Spinal cord (tissue), 10 donors: ENCODE data around the gene LDHB. TPM values are rescaled to one million over a fixed set of nuclear protein-coding genes. Genes with fewer than 3 reads are reported as not detected.
"Not testable (repeated sequence)": the region's sequence is repeated elsewhere in the genome, so short reads cannot be mapped to it uniquely, and the experiment has no call there.

Experiments used
- DNase-seq, 6 donors: peaks; one replicate each; pipeline versions ENCODE4 v3.0.0 to v3.0.0-alpha.2; 2013 to 2015; ENCODE audit warnings: low spot score in 6 of 6, low read depth in 4 of 6
- H3K27ac ChIP-seq: one replicate; pipeline ENCODE4 v1.5.1; 2013; ENCODE audit warnings: low read depth, low read length, control low read depth
- H3K27me3 ChIP-seq: one replicate; pipeline ENCODE4 v1.6.1; 2013; ENCODE audit warnings: low read length; ENCODE audit not compliant: control insufficient read depth, insufficient read depth
- H3K36me3 ChIP-seq: one replicate; pipeline ENCODE4 v1.6.1; 2013; ENCODE audit warnings: low read length; ENCODE audit not compliant: control insufficient read depth, insufficient read depth
- H3K4me1 ChIP-seq: one replicate; pipeline ENCODE4 v1.6.1; 2013; ENCODE audit warnings: low read length; ENCODE audit not compliant: control insufficient read depth, insufficient read depth
- H3K4me3 ChIP-seq: one replicate; pipeline ENCODE4 v1.5.1; 2013; ENCODE audit warnings: low read depth, low read length, control low read depth
- H3K9me3 ChIP-seq: one replicate; pipeline ENCODE4 v1.6.1; 2013; ENCODE audit warnings: low read length; ENCODE audit not compliant: control insufficient read depth, insufficient read depth
- WGBS: methylation state at CpG from one replicate; pipeline ENCODE4 v1.1.5; 2013; ENCODE audit warnings: missing lambda C conversion rate; ENCODE audit not compliant: insufficient coverage; 5-methylcytosine and 5-hydroxymethylcytosine counted together
- polyA plus RNA-seq, 2 donors: library from polyadenylated mRNA; unstranded; fragments of 120-200 nt; gene quantifications; one replicate each; pipeline ENCODE4 v1.2.1, GENCODE V29; 2013; ENCODE audit not compliant: insufficient read length in 2 of 2
- total RNA-seq, 2 donors: library from RNA; depleted of rRNA in 1 of 2; stranded (reverse); fragments of 120-200 nt in 1 of 2; fragments of >200 nt in 1 of 2; gene quantifications; one replicate each; pipeline versions ENCODE4 v1.2.3 to v1.2.4, GENCODE V29; 2013 to 2014
- donor health status: healthy.

LDHB gene
- total and polyA plus RNA-seq, 4 donors, result 648 to 988 (median 846) TPM

DNA sequence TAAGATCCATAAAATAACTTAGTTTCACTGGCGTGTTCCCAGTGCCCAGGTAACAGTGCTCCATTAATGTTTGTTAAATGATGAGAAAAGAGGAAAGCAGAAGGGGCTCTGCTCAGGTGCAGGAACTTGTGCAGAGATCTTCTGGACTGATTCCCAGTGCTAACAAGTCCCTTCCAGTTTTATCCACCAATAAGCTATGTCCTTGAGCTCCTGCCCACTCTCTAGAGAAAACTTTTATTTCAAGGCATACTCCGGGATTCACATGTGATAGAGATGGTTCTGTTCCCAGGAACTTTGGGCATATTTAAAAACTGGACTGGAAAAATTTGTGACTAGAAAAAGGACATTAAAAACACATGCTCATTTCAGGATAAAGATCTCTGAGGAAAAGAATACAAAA is 54.9 kb downstream of the LDHB start:
- Histone ChIP-seq H3K4me3 (no peak overlapping the region), H3K27ac (no peak overlapping the region), H3K36me3 (no peaks in the 10 kb centered on the region), H3K4me1 (no peaks in the 10 kb centered on the region), H3K9me3 (no peaks in the 10 kb centered on the region), H3K27me3 (no peaks in the 10 kb centered on the region)
- no CpG with 5 or more reads among the region's 2 CpGs for WGBS
- no peak for DNase-seq

DNA sequence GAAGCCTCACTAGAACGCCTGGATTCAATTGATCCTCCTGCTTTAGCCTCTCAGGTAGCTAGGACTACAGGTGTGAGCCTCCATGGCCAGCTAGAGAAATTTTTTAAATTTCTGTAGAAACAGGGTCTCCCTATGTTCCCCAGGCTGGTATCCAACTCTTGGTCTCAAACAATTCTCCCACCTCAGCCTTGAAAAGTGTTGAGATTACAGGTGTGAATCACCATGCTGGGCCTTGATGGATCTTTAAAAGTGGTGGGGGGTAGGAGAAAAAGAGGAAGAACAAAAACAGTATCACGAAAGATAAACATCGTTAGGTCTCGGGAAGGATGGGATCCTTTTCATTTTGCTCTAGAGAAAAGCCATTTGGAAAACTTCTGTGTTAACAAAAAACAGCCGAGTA is 57.4 kb downstream of the LDHB start:
- DNase-seq, result no peak
- no peak overlapping the region for H3K27ac ChIP-seq
- no peak overlapping the region for H3K4me3 ChIP-seq
- no peaks in the 10 kb centered on the region for H3K9me3 ChIP-seq
- 73% methylated on average over 4 of the region's 5 CpGs for WGBS
- no peaks in the 10 kb centered on the region for H3K4me1 ChIP-seq
- no peaks in the 10 kb centered on the region for H3K27me3 ChIP-seq
- no peaks in the 10 kb centered on the region for H3K36me3 ChIP-seq

GRCh38 chr12:21599143-21599999 is 58.3 kb downstream of the LDHB start:
- DNase-seq, result no peak
- WGBS, result no CpG with 5 or more reads among the region's 3 CpGs
- H3K9me3 ChIP-seq, result no peaks in the 10 kb centered on the region

GRCh38 chr12:21598651-21599050 is 59.0 kb downstream of the LDHB start:
- H3K36me3 ChIP-seq, result no peaks in the 10 kb centered on the region
- H3K27ac ChIP-seq, result no peak overlapping the region
- no CpG with 5 or more reads among the region's 4 CpGs for WGBS
- H3K4me3 ChIP-seq, result no peak overlapping the region
- no peaks in the 10 kb centered on the region for H3K4me1 ChIP-seq
- H3K9me3 ChIP-seq, result no peaks in the 10 kb centered on the region
- DNase-seq, result no peak
- H3K27me3 ChIP-seq, result no peaks in the 10 kb centered on the region

More at GRCh38 chr12:21599143-21599999, 58.3 kb downstream of the LDHB start:
- no peak overlapping the region for H3K27ac ChIP-seq
- H3K27me3 ChIP-seq, result no peaks in the 10 kb centered on the region
- H3K4me1 ChIP-seq, result no peaks in the 10 kb centered on the region
- H3K4me3 ChIP-seq, result no peak overlapping the region
- H3K36me3 ChIP-seq, result no peaks in the 10 kb centered on the region

- DNase-seq, H3K27ac ChIP-seq, H3K9me3 ChIP-seq, H3K4me1 ChIP-seq, H3K36me3 ChIP-seq, H3K27me3 ChIP-seq, H3K4me3 ChIP-seq: not testable (repeated sequence)
Measured at GRCh38 chr12:21595356-21595755, 62.3 kb downstream of the LDHB start.

- H3K9me3 ChIP-seq, result no peaks in the 10 kb centered on the region
- no peak overlapping the region for H3K4me3 ChIP-seq
- WGBS, result no CpG with 5 or more reads among the region's 3 CpGs
- H3K27ac ChIP-seq, result no peak overlapping the region
- no peaks in the 10 kb centered on the region for H3K36me3 ChIP-seq
- no peaks in the 10 kb centered on the region for H3K4me1 ChIP-seq
- DNase-seq, result no peak
- H3K27me3 ChIP-seq, result no peaks in the 10 kb centered on the region
Measured at GRCh38 chr12:21585485-21585884, 72.2 kb downstream of the LDHB start.

Other genes starting within 250 kb of the LDHB start
- 10 to 100 TPM in 1 of 2 donors, 1 to 10 TPM in 1; 8.0 to 22.5 TPM for gene PYROXD1, start 220.2 kb downstream of the LDHB start, total RNA-seq
- 10 to 100 TPM in 1 of 2 donors, 1 to 10 TPM in 1; 9.0 to 14.1 TPM for gene PYROXD1, start 220.2 kb downstream of the LDHB start, polyA plus RNA-seq
- 10 to 100 TPM; 38.1 to 47.0 TPM for gene RECQL, start 156.2 kb downstream of the LDHB start, total RNA-seq
- 10 to 100 TPM; 13.6 to 19.1 TPM for gene RECQL, start 156.2 kb downstream of the LDHB start, polyA plus RNA-seq
- gene GOLT1B, start 156.1 kb downstream of the LDHB start, total RNA-seq, result 10 to 100 TPM; 36.6 to 69.7 TPM
- 10 to 100 TPM; 36.9 to 44.0 TPM for gene GOLT1B, start 156.1 kb downstream of the LDHB start, polyA plus RNA-seq
- 1 to 10 TPM; 4.0 to 4.3 TPM for gene SPX, start 131.5 kb downstream of the LDHB start, total RNA-seq
- 1 to 10 TPM; 4.8 to 6.5 TPM for gene SPX, start 131.5 kb downstream of the LDHB start, polyA plus RNA-seq
- gene GYS2, start 53.0 kb downstream of the LDHB start, total RNA-seq, result under 1 TPM in 1 of 2 donors, not detected in 1; 0.06 TPM
- gene GYS2, start 53.0 kb downstream of the LDHB start, polyA plus RNA-seq, result under 1 TPM in 1 of 2 donors, not detected in 1; 0.18 TPM
- 10 to 100 TPM; 12.9 to 15.3 TPM for gene KCNJ8, start 116.9 kb upstream of the LDHB start, total RNA-seq
- 10 to 100 TPM; 15.5 to 15.8 TPM for gene KCNJ8, start 116.9 kb upstream of the LDHB start, polyA plus RNA-seq